ENCODE results near the gene NRN1.

The NRN1 gene

GRCh38 chr6:6006006-6006427, 708 bp downstream of the NRN1 start:
- DNase-seq (ENCODE audit: insufficient read length, low spot score) (no peak), FAIRE-seq (no peak)
- TF ChIP-seq, protein P1, sequence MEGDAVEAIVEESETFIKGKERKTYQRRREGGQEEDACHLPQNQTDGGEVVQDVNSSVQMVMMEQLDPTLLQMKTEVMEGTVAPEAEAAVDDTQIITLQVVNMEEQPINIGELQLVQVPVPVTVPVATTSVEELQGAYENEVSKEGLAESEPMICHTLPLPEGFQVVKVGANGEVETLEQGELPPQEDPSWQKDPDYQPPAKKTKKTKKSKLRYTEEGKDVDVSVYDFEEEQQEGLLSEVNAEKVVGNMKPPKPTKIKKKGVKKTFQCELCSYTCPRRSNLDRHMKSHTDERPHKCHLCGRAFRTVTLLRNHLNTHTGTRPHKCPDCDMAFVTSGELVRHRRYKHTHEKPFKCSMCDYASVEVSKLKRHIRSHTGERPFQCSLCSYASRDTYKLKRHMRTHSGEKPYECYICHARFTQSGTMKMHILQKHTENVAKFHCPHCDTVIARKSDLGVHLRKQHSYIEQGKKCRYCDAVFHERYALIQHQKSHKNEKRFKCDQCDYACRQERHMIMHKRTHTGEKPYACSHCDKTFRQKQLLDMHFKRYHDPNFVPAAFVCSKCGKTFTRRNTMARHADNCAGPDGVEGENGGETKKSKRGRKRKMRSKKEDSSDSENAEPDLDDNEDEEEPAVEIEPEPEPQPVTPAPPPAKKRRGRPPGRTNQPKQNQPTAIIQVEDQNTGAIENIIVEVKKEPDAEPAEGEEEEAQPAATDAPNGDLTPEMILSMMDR (IDR thresholded peaks at IDR 0.05; ENCODE audit: insufficient read depth, missing control alignments): no peak

- DNase-seq (ENCODE audit: insufficient read length, low spot score): no peak
- TF ChIP-seq, protein P1 (IDR thresholded peaks at IDR 0.05; ENCODE audit: insufficient read depth, missing control alignments): no peak
- FAIRE-seq: no peak
Observed at GRCh38 chr6:6005051-6006005, 1.4 kb downstream of the NRN1 start.

DNA sequence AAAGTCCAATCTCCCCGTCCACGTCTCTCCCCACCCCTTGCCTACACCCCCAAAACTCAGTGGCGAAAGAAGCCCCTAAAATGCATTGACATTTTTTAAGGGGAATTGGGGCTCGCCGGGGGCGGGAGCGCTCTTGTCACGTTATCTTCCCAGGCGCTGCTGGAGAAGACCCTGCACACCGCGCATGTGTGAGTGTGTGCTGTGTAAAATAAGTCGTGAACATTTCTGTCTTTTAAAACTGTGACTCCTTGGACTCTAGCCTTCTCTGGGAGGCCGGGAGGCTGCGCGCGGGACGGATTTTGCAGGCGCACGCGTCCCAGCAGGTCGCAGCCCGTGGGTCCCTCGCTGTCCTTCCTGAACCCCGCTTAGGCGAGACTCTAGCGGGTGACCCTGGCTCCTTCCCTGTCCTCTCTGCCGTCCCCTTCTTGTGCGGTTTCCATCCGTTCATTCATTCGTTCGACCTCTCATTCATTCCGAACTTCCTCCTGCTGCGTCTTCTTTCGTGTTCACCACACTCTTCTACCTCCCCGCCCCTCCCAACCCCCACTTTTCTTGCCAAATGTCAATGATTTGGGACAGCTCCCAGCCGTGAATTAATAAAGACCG, 2.2 kb downstream of the NRN1 start:
- TF ChIP-seq, protein P1 (IDR thresholded peaks at IDR 0.05; ENCODE audit: insufficient read depth, missing control alignments): no peak
- no peak for DNase-seq (ENCODE audit: insufficient read length, low spot score)
- FAIRE-seq: no peak

- FAIRE-seq (no peak), DNase-seq (ENCODE audit: insufficient read length, low spot score) (no peak)
- TF ChIP-seq, protein P1 (IDR thresholded peaks at IDR 0.05; ENCODE audit: insufficient read depth, missing control alignments): no peak
Observed at GRCh38 chr6:6003621-6004366, 2.9 kb downstream of the NRN1 start.

DNA sequence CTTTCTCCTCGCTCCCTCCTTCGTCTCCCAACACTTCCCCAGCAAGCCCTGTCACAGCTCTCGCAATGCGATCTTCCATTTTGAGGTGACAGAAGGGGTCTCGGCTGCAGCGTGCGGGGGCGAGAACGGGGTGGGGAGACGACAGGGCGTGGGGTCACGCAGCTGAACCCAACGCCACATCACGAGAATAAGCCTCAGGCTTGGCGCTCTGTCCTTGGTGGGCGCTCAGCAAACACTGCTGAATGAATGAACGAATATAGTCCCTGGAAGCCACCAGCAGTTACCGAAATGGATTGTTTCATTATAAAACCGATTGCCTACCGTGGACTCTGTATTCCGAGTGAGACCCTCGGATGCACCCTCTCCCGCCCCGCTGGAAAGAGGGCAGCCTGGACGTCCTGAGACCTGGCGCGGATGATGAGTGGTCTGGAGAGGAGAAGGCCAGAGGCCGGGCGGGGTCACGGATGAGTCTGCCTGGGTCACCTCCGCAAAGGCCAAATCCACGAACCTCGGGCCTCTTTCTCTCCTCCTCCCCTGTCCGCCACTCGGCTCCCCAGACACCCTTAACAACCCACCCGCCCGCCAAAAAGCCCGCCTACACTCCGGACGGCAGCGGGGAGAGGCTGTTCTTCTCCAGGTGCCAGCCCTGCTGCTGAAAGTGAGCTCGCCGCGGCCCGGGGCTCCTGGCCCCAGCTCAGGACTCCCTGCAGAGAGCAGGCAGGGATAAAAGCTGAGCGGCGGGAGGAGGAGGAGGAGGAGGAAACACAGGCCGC, 3.7 kb downstream of the NRN1 start:
- DNase-seq (ENCODE audit: insufficient read length, low spot score) (no peak), FAIRE-seq (no peak)

More for the DNA sequence above, 3.7 kb downstream of the NRN1 start:
- TF ChIP-seq, protein P1 (IDR thresholded peaks at IDR 0.05; ENCODE audit: insufficient read depth, missing control alignments): no peak
